Ishikawa (cell line): Measurements from ENCODE around the gene UQCC3.

Experiments
- CEBPB ChIP-seq: IDR thresholded peaks from 2 replicates; pipeline ENCODE4 v1.6.1; 2012
- CREB1 ChIP-seq: IDR thresholded peaks from 2 replicates; pipeline ENCODE4 v1.6.1; 2012; ENCODE audit warnings: low read depth
- EGR1 ChIP-seq: IDR thresholded peaks from 2 replicates; pipeline ENCODE4 v1.6.1; 2012
- EP300 ChIP-seq: IDR thresholded peaks from 2 replicates; pipeline ENCODE4 v1.6.1; 2012; ENCODE audit warnings: borderline replicate concordance
- FOXM1 ChIP-seq: IDR thresholded peaks from 2 replicates; pipeline ENCODE4 v1.6.1; 2012; ENCODE audit warnings: low read depth, borderline replicate concordance
- NFIC ChIP-seq: IDR thresholded peaks from 2 replicates; pipeline ENCODE4 v1.6.1; 2012
- RAD21 ChIP-seq: IDR thresholded peaks from 2 replicates; pipeline ENCODE4 v1.6.1; 2012; ENCODE audit warnings: low read depth
- TAF1 ChIP-seq: IDR thresholded peaks from 2 replicates; pipeline ENCODE4 v1.6.1; 2012; ENCODE audit warnings: low read depth, mild to moderate bottlenecking
- TCF12 ChIP-seq: IDR thresholded peaks from 2 replicates; pipeline ENCODE4 v1.6.1; 2012; ENCODE audit warnings: low read depth
- TEAD4 ChIP-seq: IDR thresholded peaks from 2 replicates; pipeline ENCODE4 v1.6.1; 2012
- YY1 ChIP-seq: IDR thresholded peaks from 2 replicates; pipeline ENCODE4 v1.6.1; 2012; ENCODE audit warnings: low read depth
- ZBTB7A ChIP-seq: IDR thresholded peaks from 2 replicates; pipeline ENCODE4 v1.6.1; 2012; ENCODE audit warnings: low read depth
- TF ChIP-seq, protein P1 (sequence below): IDR thresholded peaks from 2 replicates; pipeline ENCODE4 v1.6.1; 2012; ENCODE audit warnings: low read depth, mild to moderate bottlenecking
- TF ChIP-seq, protein P2 (sequence below): IDR thresholded peaks from 2 replicates; pipeline ENCODE4 v1.6.1; 2012
- TF ChIP-seq, protein P3 (sequence below): IDR thresholded peaks from 2 replicates; pipeline ENCODE4 v1.6.1; 2012

Gene UQCC3

DNA sequence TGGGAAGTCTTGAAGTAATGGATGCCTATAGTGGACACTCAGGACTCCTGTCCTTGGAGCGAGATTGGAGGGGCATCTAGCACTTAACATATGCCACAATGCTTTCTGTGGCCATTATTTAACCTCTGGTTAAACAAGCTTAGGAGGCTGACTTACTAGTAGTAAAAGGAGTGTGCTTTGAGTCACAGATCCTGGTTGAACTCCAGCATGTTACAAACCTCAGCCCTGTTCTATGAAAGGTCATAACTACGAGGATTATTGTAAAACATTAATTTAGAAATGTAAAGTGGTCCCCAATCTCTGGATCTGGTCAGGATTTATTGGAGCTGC is 1.7 kb downstream of the UQCC3 start:
- TF ChIP-seq TEAD4 (no peak), YY1 (no peak), EP300 (no peak), TAF1 (no peak), RAD21 (no peak)
- TF ChIP-seq, protein P1, sequence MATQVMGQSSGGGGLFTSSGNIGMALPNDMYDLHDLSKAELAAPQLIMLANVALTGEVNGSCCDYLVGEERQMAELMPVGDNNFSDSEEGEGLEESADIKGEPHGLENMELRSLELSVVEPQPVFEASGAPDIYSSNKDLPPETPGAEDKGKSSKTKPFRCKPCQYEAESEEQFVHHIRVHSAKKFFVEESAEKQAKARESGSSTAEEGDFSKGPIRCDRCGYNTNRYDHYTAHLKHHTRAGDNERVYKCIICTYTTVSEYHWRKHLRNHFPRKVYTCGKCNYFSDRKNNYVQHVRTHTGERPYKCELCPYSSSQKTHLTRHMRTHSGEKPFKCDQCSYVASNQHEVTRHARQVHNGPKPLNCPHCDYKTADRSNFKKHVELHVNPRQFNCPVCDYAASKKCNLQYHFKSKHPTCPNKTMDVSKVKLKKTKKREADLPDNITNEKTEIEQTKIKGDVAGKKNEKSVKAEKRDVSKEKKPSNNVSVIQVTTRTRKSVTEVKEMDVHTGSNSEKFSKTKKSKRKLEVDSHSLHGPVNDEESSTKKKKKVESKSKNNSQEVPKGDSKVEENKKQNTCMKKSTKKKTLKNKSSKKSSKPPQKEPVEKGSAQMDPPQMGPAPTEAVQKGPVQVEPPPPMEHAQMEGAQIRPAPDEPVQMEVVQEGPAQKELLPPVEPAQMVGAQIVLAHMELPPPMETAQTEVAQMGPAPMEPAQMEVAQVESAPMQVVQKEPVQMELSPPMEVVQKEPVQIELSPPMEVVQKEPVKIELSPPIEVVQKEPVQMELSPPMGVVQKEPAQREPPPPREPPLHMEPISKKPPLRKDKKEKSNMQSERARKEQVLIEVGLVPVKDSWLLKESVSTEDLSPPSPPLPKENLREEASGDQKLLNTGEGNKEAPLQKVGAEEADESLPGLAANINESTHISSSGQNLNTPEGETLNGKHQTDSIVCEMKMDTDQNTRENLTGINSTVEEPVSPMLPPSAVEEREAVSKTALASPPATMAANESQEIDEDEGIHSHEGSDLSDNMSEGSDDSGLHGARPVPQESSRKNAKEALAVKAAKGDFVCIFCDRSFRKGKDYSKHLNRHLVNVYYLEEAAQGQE: no peak

DNA sequence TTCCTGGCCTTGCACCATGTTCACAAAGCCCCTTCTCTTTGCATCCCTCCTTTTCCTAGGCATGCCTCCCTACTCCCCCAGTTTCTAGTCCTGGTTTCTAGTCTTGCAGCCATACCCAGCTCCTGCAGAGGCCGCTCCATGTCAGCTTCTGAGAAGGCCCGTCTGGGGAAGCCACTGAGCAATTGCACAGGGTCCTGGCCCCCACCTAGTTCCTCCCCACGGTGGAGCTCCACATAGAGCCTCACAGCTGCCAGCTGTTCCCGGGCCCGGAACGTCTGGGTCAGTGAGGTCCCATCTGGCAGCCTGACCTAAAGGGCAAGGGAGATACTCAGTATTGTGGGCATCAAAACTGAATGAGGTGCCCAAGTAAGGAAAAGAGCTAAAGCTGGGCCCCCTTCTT is 5.2 kb downstream of the UQCC3 start:
- TF ChIP-seq CEBPB: no peak
- no peak for TF ChIP-seq TCF12
- TF ChIP-seq ZBTB7A: no peak
- no peak for TF ChIP-seq TEAD4
- TF ChIP-seq NFIC: no peak
- TF ChIP-seq, protein P1: no peak
- no peak for TF ChIP-seq RAD21
- TF ChIP-seq EP300: no peak
- TF ChIP-seq, protein P2, sequence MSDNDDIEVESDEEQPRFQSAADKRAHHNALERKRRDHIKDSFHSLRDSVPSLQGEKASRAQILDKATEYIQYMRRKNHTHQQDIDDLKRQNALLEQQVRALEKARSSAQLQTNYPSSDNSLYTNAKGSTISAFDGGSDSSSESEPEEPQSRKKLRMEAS: no peak

DNA sequence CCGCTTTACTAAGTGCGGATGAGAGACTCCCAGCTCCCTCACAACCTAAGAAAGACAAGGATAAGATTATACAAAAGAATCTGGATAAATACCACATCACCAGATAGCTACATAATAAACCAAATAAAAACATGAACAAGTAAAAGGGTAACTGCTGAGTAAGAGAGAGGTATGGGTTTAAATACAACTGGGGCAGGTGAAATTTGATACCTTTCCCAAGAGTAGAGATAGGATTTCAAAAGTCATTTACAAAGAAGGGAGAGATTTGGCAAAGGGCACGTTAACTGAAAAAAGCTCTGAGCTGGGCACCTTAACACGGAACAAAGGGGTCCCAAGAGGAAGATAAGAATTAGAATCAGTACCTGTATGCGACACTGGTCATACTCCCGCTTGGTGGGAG is 5.7 kb downstream of the UQCC3 start:
- TF ChIP-seq NFIC (no peak), CEBPB (no peak), EP300 (no peak), TAF1 (no peak), CREB1 (no peak), TCF12 (no peak), YY1 (no peak), RAD21 (no peak), EGR1 (no peak), TEAD4 (no peak), ZBTB7A (no peak), FOXM1 (no peak)
- TF ChIP-seq, protein P1: no peak
- TF ChIP-seq, protein P2: no peak
- TF ChIP-seq, protein P3, sequence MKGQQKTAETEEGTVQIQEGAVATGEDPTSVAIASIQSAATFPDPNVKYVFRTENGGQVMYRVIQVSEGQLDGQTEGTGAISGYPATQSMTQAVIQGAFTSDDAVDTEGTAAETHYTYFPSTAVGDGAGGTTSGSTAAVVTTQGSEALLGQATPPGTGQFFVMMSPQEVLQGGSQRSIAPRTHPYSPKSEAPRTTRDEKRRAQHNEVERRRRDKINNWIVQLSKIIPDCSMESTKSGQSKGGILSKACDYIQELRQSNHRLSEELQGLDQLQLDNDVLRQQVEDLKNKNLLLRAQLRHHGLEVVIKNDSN: no peak

DNA sequence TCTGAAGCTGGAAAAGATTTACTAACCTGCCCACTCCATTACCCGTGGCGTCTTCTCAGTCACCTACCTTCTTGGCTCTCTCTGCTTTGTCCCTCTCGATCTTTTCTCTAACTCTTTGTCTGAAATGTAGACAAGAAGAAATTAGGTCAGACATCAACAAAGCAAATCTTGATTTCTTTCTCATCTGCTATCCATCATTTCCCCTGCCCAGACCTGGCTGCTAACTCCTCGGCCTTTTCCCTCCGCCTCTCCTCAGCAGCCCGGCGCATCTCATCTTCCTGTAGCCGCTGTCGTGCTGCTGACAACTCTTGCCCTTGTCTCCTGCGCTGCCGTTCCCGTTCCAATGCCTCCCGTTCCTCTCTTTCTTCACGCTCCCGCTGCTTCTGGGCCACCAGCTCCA is 6.2 kb downstream of the UQCC3 start:
- TF ChIP-seq TAF1: no peak
- TF ChIP-seq CEBPB: no peak
- TF ChIP-seq ZBTB7A: no peak
- no peak for TF ChIP-seq NFIC
- no peak for TF ChIP-seq CREB1
- TF ChIP-seq YY1: no peak
- TF ChIP-seq, protein P1: no peak
- no peak for TF ChIP-seq EGR1
- no peak for TF ChIP-seq FOXM1
- TF ChIP-seq, protein P2: no peak
- TF ChIP-seq TEAD4: no peak
- no peak for TF ChIP-seq TCF12
